OCI-LY7 (cell line): Measurements from ENCODE around the gene PDS5B.

Source experiments
- CTCF ChIP-seq: fragments of 200-600 bp; sonication (generic); conservative IDR thresholded peaks from 2 replicates; pipeline ENCODE4 v1.5.1; 2014; ENCODE audit warnings: mild to moderate bottlenecking, antibody characterized with exemption, low read length, moderate library complexity, mixed read lengths
- EZH2phosphoT487 ChIP-seq: fragments of 200-600 bp; sonication (generic); IDR thresholded peaks from 2 replicates; pipeline ENCODE4 v1.6.1; 2018; ENCODE audit warnings: low read depth, borderline replicate concordance, mild to moderate bottlenecking, mixed run types, antibody characterized with exemption, low read length, moderate library complexity, mixed read lengths

- TF ChIP-seq CTCF: no peak
- TF ChIP-seq EZH2phosphoT487: no peak
These were observed 148.3 kb downstream of the PDS5B start for GRCh38 chr13:32734511-32734910.
